H1 (cell line): ENCODE measurements around the gene RFX2. TPM values are rescaled to one million over a fixed set of nuclear protein-coding genes. Genes with fewer than 3 reads are reported as not detected.
A peak's percentile ranks its signal among the peaks of the same experiment; 100 is the strongest.

Source experiments
- CTCF ChIA-PET: fragments of 300-600 bp; sonication (Branson Sonifier 250); formaldehyde crosslinking; loops from one replicate; lab custom pipeline; 2021; ENCODE audit not compliant: partially characterized antibody; lab: Charles Lee
- POLR2A ChIA-PET: fragments of 300-600 bp; sonication (Branson Sonifier 250); formaldehyde crosslinking; loops from one replicate; lab custom pipeline; 2021; ENCODE audit warnings: inconsistent platforms; ENCODE audit not compliant: partially characterized antibody; lab: Charles Lee
- DNase-seq, 2 experiments: peaks; one replicate each; pipeline versions ENCODE4 v3.0.0 to v3.0.0-alpha.2; 2010 to 2022; ENCODE audit warnings: low spot score in 2 of 2, low read depth in 1 of 2, mixed read lengths in 1 of 2
- FAIRE-seq: peaks from 2 replicates; lab custom pipeline; 2011; peaks lifted over from hg19 to GRCh38; lab: Jason Lieb, UNC
- H2AFZ ChIP-seq: 2 replicates; pipeline ENCODE4 v1.8.1; 2012; ENCODE audit warnings: low read length, inconsistent platforms
- H2AK5ac ChIP-seq: 2 replicates; pipeline ENCODE4 v1.6.1; 2013; ENCODE audit warnings: low read depth, low read length
- H2BK120ac ChIP-seq: replicated peaks from 2 replicates; pipeline ENCODE3; 2013; ENCODE audit warnings: low read depth, low read length, inconsistent platforms
- H2BK12ac ChIP-seq: 2 replicates; pipeline ENCODE4 v1.6.1; 2013; ENCODE audit warnings: low read depth, low read length
- H2BK15ac ChIP-seq: 2 replicates; pipeline ENCODE4 v1.6.1; 2013; ENCODE audit warnings: low read length
- H2BK20ac ChIP-seq: 2 replicates; pipeline ENCODE4 v1.6.1; 2013; ENCODE audit warnings: low read length
- H2BK5ac ChIP-seq: 2 replicates; pipeline ENCODE4 v1.6.1; 2013; ENCODE audit warnings: low read depth, low read length
- H3K14ac ChIP-seq: 2 replicates; pipeline ENCODE4 v1.6.1; 2013; ENCODE audit warnings: inconsistent platforms; ENCODE audit not compliant: insufficient read length
- H3K18ac ChIP-seq: 2 replicates; pipeline ENCODE4 v1.6.1; 2013; ENCODE audit warnings: low read length; ENCODE audit errors: extremely low read depth
- H3K23ac ChIP-seq: 2 replicates; pipeline ENCODE4 v1.6.1; 2013; ENCODE audit warnings: inconsistent platforms; ENCODE audit not compliant: insufficient read length
- H3K23me2 ChIP-seq: 2 replicates; pipeline ENCODE4 v1.6.1; 2013; ENCODE audit warnings: low read depth, low read length
- H3K27ac ChIP-seq: 2 replicates; pipeline ENCODE4 v1.6.1; 2011; ENCODE audit warnings: low read depth, low read length, inconsistent platforms
- H3K27me3 ChIP-seq, 4 experiments: replicated peaks in 1 of 4; 1 replicate in 1 of 4; 2 replicates in 3 of 4; pipeline versions ENCODE4 v1.6.1 to v1.8.1; 2011 to 2013; ENCODE audit warnings: low read length in 3 of 4, mild to moderate bottlenecking in 3 of 4, inconsistent platforms in 2 of 4, mixed read lengths in 2 of 4, moderate library complexity in 1 of 4; ENCODE audit not compliant: control insufficient read depth in 3 of 4, insufficient read depth in 3 of 4; ENCODE audit errors: extremely low read depth in 1 of 4
- H3K36me3 ChIP-seq, 4 experiments: 2 replicates each; pipeline versions ENCODE4 v1.6.1 to v1.8.1; 2011 to 2013; ENCODE audit warnings: mild to moderate bottlenecking in 4 of 4, low read length in 3 of 4, moderate library complexity in 2 of 4, control low read depth in 1 of 4, inconsistent platforms in 1 of 4; ENCODE audit not compliant: insufficient read depth in 4 of 4, control insufficient read depth in 2 of 4
- H3K4ac ChIP-seq: replicated peaks from 2 replicates; pipeline ENCODE3; 2013; ENCODE audit warnings: low read length, low read depth, mixed read lengths, inconsistent platforms; ENCODE audit not compliant: insufficient read length
- H3K4me1 ChIP-seq, 4 experiments: replicated peaks in 1 of 4; 1 replicate in 1 of 4; 2 replicates in 3 of 4; pipeline versions ENCODE4 v1.6.1 to v1.8.1; 2011 to 2013; ENCODE audit warnings: low read length in 3 of 4, inconsistent platforms in 2 of 4, mixed read lengths in 1 of 4; ENCODE audit not compliant: insufficient read depth in 4 of 4, control insufficient read depth in 3 of 4
- H3K4me2 ChIP-seq, 2 experiments: 2 replicates each; pipeline versions ENCODE4 v1.6.1 to v1.8.1; 2011 to 2013; ENCODE audit warnings: low read depth in 2 of 2, low read length in 2 of 2, control low read depth in 1 of 2, inconsistent platforms in 1 of 2, mild to moderate bottlenecking in 1 of 2; ENCODE audit not compliant: insufficient read depth in 1 of 2
- H3K4me3 ChIP-seq, 4 experiments: fragments of 200-600, 300-600 bp in 1 of 4; sonication (generic), shearing (Covaris generic), sonication (Bioruptor Twin) in 1 of 4; 2 replicates each; pipeline versions ENCODE4 v1.5.1 to v1.8.1; 2011 to 2016; ENCODE audit warnings: low read length in 4 of 4, low read depth in 3 of 4, control low read depth in 2 of 4, inconsistent platforms in 2 of 4, mild to moderate bottlenecking in 2 of 4, mixed read lengths in 1 of 4, moderate library complexity in 1 of 4; ENCODE audit not compliant: insufficient read depth in 2 of 4; ENCODE audit errors: extremely low read depth in 1 of 4
- H3K56ac ChIP-seq: replicated peaks from 2 replicates; pipeline ENCODE3; 2013; ENCODE audit warnings: low read depth, mild to moderate bottlenecking, mixed read lengths, low read length, inconsistent platforms; ENCODE audit not compliant: insufficient read length
- H3K79me1 ChIP-seq: 2 replicates; pipeline ENCODE4 v1.6.1; 2013; ENCODE audit warnings: low read depth, low read length, control low read depth
- H3K79me2 ChIP-seq, 2 experiments: 2 replicates each; pipeline versions ENCODE4 v1.6.1 to v1.8.1; 2012 to 2013; ENCODE audit warnings: low read length in 2 of 2, mild to moderate bottlenecking in 2 of 2, inconsistent platforms in 1 of 2; ENCODE audit not compliant: insufficient read depth in 2 of 2, control insufficient read depth in 1 of 2
- H3K9ac ChIP-seq, 4 experiments: replicated peaks in 1 of 4; 1 replicate in 1 of 4; 2 replicates in 3 of 4; pipeline versions ENCODE4 v1.6.1 to v1.8.1; 2011 to 2013; ENCODE audit warnings: low read depth in 3 of 4, low read length in 3 of 4, control low read depth in 2 of 4, mild to moderate bottlenecking in 2 of 4, moderate library complexity in 2 of 4, inconsistent platforms in 1 of 4; ENCODE audit errors: extremely low read depth in 1 of 4
- H3K9me3 ChIP-seq, 2 experiments: 2 replicates each; pipeline versions ENCODE4 v1.6.1 to v1.8.1; 2012 to 2013; ENCODE audit warnings: mild to moderate bottlenecking in 2 of 2, moderate library complexity in 2 of 2, control low read depth in 1 of 2, inconsistent platforms in 1 of 2, low read depth in 1 of 2, low read length in 1 of 2, mixed read lengths in 1 of 2; ENCODE audit not compliant: insufficient read depth in 2 of 2
- H4K20me1 ChIP-seq, 2 experiments: replicated peaks in 1 of 2; 2 replicates each; pipeline versions ENCODE3 to v1.8.1; 2011 to 2013; ENCODE audit warnings: inconsistent platforms in 2 of 2, low read length in 2 of 2, mild to moderate bottlenecking in 1 of 2; ENCODE audit not compliant: insufficient read depth in 2 of 2, control insufficient read depth in 1 of 2
- H4K5ac ChIP-seq: 2 replicates; pipeline ENCODE4 v1.6.1; 2013; ENCODE audit warnings: low read length, low read depth, mixed read lengths, inconsistent platforms; ENCODE audit not compliant: insufficient read length
- H4K8ac ChIP-seq: 2 replicates; pipeline ENCODE4 v1.8.0; 2013; ENCODE audit warnings: mild to moderate bottlenecking, moderate library complexity, low read length, inconsistent platforms; ENCODE audit not compliant: insufficient read depth; ENCODE audit errors: extremely low read depth
- H4K91ac ChIP-seq: replicated peaks from 2 replicates; pipeline ENCODE3; 2013; ENCODE audit warnings: low read length, mixed read lengths, inconsistent platforms; ENCODE audit not compliant: insufficient read length
- BCL11A ChIP-seq, 2 experiments: IDR thresholded peaks; one replicate each; pipeline ENCODE4 v1.6.1; 2011; ENCODE audit warnings: low read depth in 2 of 2, low read length in 2 of 2, mild to moderate bottlenecking in 2 of 2
- EP300 ChIP-seq, 2 experiments: IDR thresholded peaks; 1 replicate in 1 of 2; 2 replicates in 1 of 2; pipeline ENCODE4 v1.6.1; 2011 to 2012; ENCODE audit warnings: low read depth in 2 of 2, low read length in 2 of 2, mild to moderate bottlenecking in 2 of 2, borderline replicate concordance in 1 of 2, inconsistent platforms in 1 of 2, moderate library complexity in 1 of 2
- HDAC2 ChIP-seq, 2 experiments: fragments of 300-600 bp in 1 of 2; sonication (generic) in 1 of 2; IDR thresholded peaks; 2 replicates each; pipeline ENCODE4 v1.6.1; 2011 to 2012; ENCODE audit warnings: low read depth in 2 of 2, low read length in 2 of 2, mild to moderate bottlenecking in 2 of 2, moderate library complexity in 2 of 2, borderline replicate concordance in 1 of 2, inconsistent platforms in 1 of 2
- JUND ChIP-seq: IDR thresholded peaks from 2 replicates; pipeline ENCODE4 v1.6.1; 2011; ENCODE audit warnings: mild to moderate bottlenecking, improper control_type of control experiment, low read length
- KDM4A ChIP-seq: IDR thresholded peaks from one replicate; pipeline ENCODE4 v1.7.1; 2012; ENCODE audit warnings: low read depth, mild to moderate bottlenecking, moderate library complexity, low read length, inconsistent platforms; ENCODE audit not compliant: severe bottlenecking
- POLR2A ChIP-seq, 2 experiments: IDR thresholded peaks; 1 replicate in 1 of 2; 2 replicates in 1 of 2; pipeline ENCODE4 v1.6.1; 2011; ENCODE audit warnings: low read depth in 2 of 2, low read length in 2 of 2, mild to moderate bottlenecking in 2 of 2; ENCODE audit errors: control extremely low read depth in 1 of 2
- WGBS, 2 experiments: shearing (Covaris generic) in 1 of 2; methylation state at CpG; one replicate each; pipeline versions ENCODE4 v1.1.6 to v1.1.7; 2013 to 2015; ENCODE audit warnings: low lambda C conversion rate in 2 of 2, mixed read lengths in 2 of 2, inconsistent platforms in 1 of 2, low coverage in 1 of 2, missing lambda C conversion rate in 1 of 2; ENCODE audit not compliant: insufficient replicate concordance in 2 of 2, insufficient coverage in 1 of 2, insufficient read length in 1 of 2; ENCODE audit errors: extremely low coverage in 1 of 2, missing lambda C conversion rate in 1 of 2; 5-methylcytosine and 5-hydroxymethylcytosine counted together
- polyA plus RNA-seq, 7 experiments: library from polyadenylated mRNA; depleted of rRNA in 3 of 7; stranded (reverse) in 5 of 7; unstranded in 2 of 7; fragments of >200 nt in 5 of 7; fragments of 200-250 nt in 2 of 7; gene quantifications; 1 replicate in 5 of 7; 2 replicates in 1 of 7; 4 replicates in 1 of 7; pipeline versions ENCODE4 v1.2.1 to v1.2.3, GENCODE V29; 2011 to 2013; ENCODE audit warnings: missing spikeins in 2 of 7, mixed read lengths in 2 of 7
- total RNA-seq: library from RNA; stranded (reverse); fragmentation: NEBNext Ultra II Directional; extraction: Animal tissue kit (Norgen Biotek cat#: 25700); gene quantifications from 2 replicates; pipeline ENCODE4 v1.2.1, GENCODE V29; 2021
- TF ChIP-seq, protein P1 (sequence below): IDR thresholded peaks from 2 replicates; pipeline ENCODE4 v1.6.1; 2012; ENCODE audit warnings: low read length, inconsistent platforms

The RFX2 gene
- total and polyA plus RNA-seq, 2 of the 8 experiments (the other 6 are each of a cell fraction or from before 2014, with no cell fraction given) = 4.8 to 5.3 TPM

DNA sequence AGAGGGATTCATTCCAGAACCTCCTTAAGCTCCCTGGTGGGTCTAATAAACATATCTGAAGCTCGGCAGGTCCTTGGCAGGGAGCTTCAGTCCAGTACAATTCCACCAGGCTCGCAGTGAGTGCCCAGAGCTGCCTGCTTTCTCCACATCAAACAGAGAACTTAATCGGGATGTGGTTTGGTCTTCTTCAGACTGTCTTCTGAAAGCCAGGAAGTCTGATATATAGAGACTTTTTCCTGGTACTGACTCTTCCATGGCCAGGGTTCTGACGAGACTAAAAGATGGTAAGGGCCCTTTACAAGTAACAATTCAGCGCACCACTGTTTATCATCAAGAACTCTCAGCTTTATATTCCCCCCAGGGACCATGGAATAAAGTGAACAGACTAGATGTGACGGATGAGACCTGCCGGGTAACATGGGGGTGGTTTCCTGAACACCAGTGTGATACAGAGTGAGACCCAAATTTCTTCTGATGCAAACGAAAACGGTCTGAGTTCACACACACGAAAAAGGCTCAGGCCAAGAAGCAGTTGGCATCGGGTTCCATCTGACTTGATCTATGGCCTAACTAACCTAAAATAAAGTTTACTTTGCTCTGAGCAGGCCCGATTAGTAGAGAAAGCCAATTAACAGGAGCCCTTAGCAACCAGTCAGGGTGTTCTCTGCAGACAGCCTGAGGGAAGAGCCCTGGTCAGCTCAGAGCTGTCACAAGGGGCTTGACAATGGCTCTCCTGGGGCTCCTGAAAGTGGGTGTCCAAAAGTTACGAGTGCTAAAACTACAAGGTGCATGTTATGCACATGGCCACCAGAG is 161.3 kb downstream of the RFX2 start:
- H3K14ac ChIP-seq = no peak overlapping the region
- no peak for FAIRE-seq
- no peak overlapping the region for H2AK5ac ChIP-seq
- ChIA-PET POLR2A (interaction anchor here (0.9 to 1.4 kb wide), 2 partner anchors 23 to 73 kb away, joined by 3 read pairs; no protein-coding TSS in a partner anchor), CTCF (interaction anchor here (0.5 to 6.0 kb wide), 12 partner anchors 8 to 283 kb away, joined by 3 to 48 read pairs (median 4); no protein-coding TSS in a partner anchor)
- H3K36me3 ChIP-seq = peaks cover 0 to 3% (median 0%) of the 10 kb centered on the region in 4 experiments; a peak in 2 of 8 replicates
- no peak overlapping the region for H3K4ac ChIP-seq
- no peak overlapping the region for H2BK12ac ChIP-seq
- no peaks in the 10 kb centered on the region for H3K27me3 ChIP-seq
- H4K5ac ChIP-seq = no peak overlapping the region
- no peak overlapping the region for H2AFZ ChIP-seq
- H3K27ac ChIP-seq = no peak overlapping the region
- no peaks in the 10 kb centered on the region for H3K23me2 ChIP-seq
- no peak overlapping the region for H3K23ac ChIP-seq
- DNase-seq = no peak
- no peak overlapping the region; the same call in 1 of the 2 replicates for H4K8ac ChIP-seq
- H3K4me3 ChIP-seq = no peak overlapping the region; a peak in 1 of 8 replicates
- peaks cover 0 to 88% of the 10 kb centered on the region in 2 experiments; a peak in 3 of 4 replicates for H3K79me2 ChIP-seq
- 83% methylated on average over 13 of the region's 13 CpGs; no CpG with 5 or more reads in 1 of the 2 experiments for WGBS, 2 experiments
- H3K9ac ChIP-seq = no peak overlapping the region; a peak in 1 of 7 replicates
- no peak overlapping the region for H3K56ac ChIP-seq
- no peak overlapping the region for H2BK120ac ChIP-seq
- no peak overlapping the region for H2BK5ac ChIP-seq
- TF ChIP-seq POLR2A (IDR thresholded peaks at IDR 0.05; ENCODE audit: control extremely low read depth in 1 of 2, low read depth in 2 of 2, low read length in 2 of 2) (no peak), HDAC2 (IDR thresholded peaks at IDR 0.05; ENCODE audit: borderline replicate concordance in 1 of 2, low read depth in 2 of 2, low read length in 2 of 2) (no peak), JUND (no peak), KDM4A (no peak), BCL11A (IDR thresholded peaks at IDR 0.05; ENCODE audit: low read depth in 2 of 2, low read length in 2 of 2) (no peak), EP300 (IDR thresholded peaks at IDR 0.05; ENCODE audit: borderline replicate concordance in 1 of 2, low read depth in 2 of 2, low read length in 2 of 2) (no peak)
- TF ChIP-seq, protein P1, sequence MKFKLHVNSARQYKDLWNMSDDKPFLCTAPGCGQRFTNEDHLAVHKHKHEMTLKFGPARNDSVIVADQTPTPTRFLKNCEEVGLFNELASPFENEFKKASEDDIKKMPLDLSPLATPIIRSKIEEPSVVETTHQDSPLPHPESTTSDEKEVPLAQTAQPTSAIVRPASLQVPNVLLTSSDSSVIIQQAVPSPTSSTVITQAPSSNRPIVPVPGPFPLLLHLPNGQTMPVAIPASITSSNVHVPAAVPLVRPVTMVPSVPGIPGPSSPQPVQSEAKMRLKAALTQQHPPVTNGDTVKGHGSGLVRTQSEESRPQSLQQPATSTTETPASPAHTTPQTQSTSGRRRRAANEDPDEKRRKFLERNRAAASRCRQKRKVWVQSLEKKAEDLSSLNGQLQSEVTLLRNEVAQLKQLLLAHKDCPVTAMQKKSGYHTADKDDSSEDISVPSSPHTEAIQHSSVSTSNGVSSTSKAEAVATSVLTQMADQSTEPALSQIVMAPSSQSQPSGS = no peak
- H4K20me1 ChIP-seq = peaks cover 42 to 48% of the 10 kb centered on the region in 2 experiments
- no peak overlapping the region for H2BK15ac ChIP-seq
- no peak overlapping the region for H2BK20ac ChIP-seq
- peaks cover 29% of the 10 kb centered on the region for H3K79me1 ChIP-seq
- H4K91ac ChIP-seq = no peak overlapping the region
- peaks cover 26 to 46% (median 33%) of the 10 kb centered on the region in 4 experiments for H3K4me1 ChIP-seq
- peak overlapping the region in 1 of 2 experiments; percentile 4; a peak in 3 of 4 replicates for H3K4me2 ChIP-seq
- no peaks in the 10 kb centered on the region for H3K9me3 ChIP-seq
- no peak overlapping the region for H3K18ac ChIP-seq
